ENCODE measurements around the gene DENND1A.

DENND1A gene

GRCh38 chr9:123975871-123976270 is 45.9 kb upstream of the DENND1A start:
- no peak overlapping the region for H3K4me2 ChIP-seq (ENCODE audit: low read length, poor library complexity, severe bottlenecking)
- no peak overlapping the region for H2AFZ ChIP-seq (ENCODE audit: low read depth, low read length)
- H3K79me1 ChIP-seq (replicated peaks; ENCODE audit: low read length, poor library complexity, severe bottlenecking), result no peaks in the 10 kb centered on the region
- no peak overlapping the region for H2BK12ac ChIP-seq (ENCODE audit: low read length in 2 of 2)
- H3K27me3 ChIP-seq (ENCODE audit: control insufficient read depth in 1 of 2, insufficient read depth in 1 of 2, low read length in 2 of 2), result peaks cover 31 to 39% of the 10 kb centered on the region in 2 experiments
- H2BK5ac ChIP-seq (ENCODE audit: low read depth, low read length, poor library complexity, severe bottlenecking), result no peak overlapping the region
- H3K27ac ChIP-seq (ENCODE audit: low read length, poor library complexity, severe bottlenecking), result no peak overlapping the region
- H3K9ac ChIP-seq (ENCODE audit: low read length), result no peak overlapping the region
- no peak overlapping the region for H3K14ac ChIP-seq (ENCODE audit: low read length in 2 of 2)
- H3K18ac ChIP-seq (ENCODE audit: low read depth in 1 of 2, low read length in 2 of 2), result no peak overlapping the region
- H2BK15ac ChIP-seq (ENCODE audit: low read depth, poor library complexity, severe bottlenecking), result no peak overlapping the region
- H4K91ac ChIP-seq (ENCODE audit: low read length), result no peak overlapping the region
- no peak for DNase-seq
- H2AK5ac ChIP-seq (ENCODE audit: low read length, severe bottlenecking), result no peak overlapping the region
- H3K23ac ChIP-seq (ENCODE audit: low read length in 2 of 2), result no peak overlapping the region
- no peaks in the 10 kb centered on the region for H3K36me3 ChIP-seq (ENCODE audit: control insufficient read depth in 1 of 2, insufficient read depth in 2 of 2, low read depth in 1 of 2, low read length in 2 of 2)
- no peak overlapping the region for H2BK120ac ChIP-seq (ENCODE audit: low read depth, low read length)
- no peak overlapping the region for H4K8ac ChIP-seq (ENCODE audit: low read length)
- WGBS, result 89% methylated on average over 3 of the region's 3 CpGs
- H3K4me3 ChIP-seq (ENCODE audit: insufficient read depth in 1 of 2, low read depth in 1 of 2, low read length in 2 of 2), result no peak overlapping the region
- H3K4ac ChIP-seq (ENCODE audit: low read depth in 1 of 2, low read length in 2 of 2), result no peak overlapping the region
- no peaks in the 10 kb centered on the region for H3K9me3 ChIP-seq (ENCODE audit: control insufficient read depth, low read length)
- H3K4me1 ChIP-seq (ENCODE audit: control insufficient read depth, insufficient read depth, low read depth, low read length), result no peaks in the 10 kb centered on the region

GRCh38 chr9:123974471-123974870 is 44.5 kb upstream of the DENND1A start:
- Histone ChIP-seq H3K18ac (ENCODE audit: low read depth in 1 of 2, low read length in 2 of 2) (no peak overlapping the region), H2BK12ac (ENCODE audit: low read length in 2 of 2) (no peak overlapping the region), H3K9ac (ENCODE audit: low read length) (no peak overlapping the region), H3K4me2 (ENCODE audit: low read length, poor library complexity, severe bottlenecking) (no peak overlapping the region), H4K91ac (ENCODE audit: low read length) (no peak overlapping the region), H3K14ac (ENCODE audit: low read length in 2 of 2) (no peak overlapping the region), H2AFZ (ENCODE audit: low read depth, low read length) (no peak overlapping the region), H2BK5ac (ENCODE audit: low read depth, low read length, poor library complexity, severe bottlenecking) (no peak overlapping the region), H3K9me3 (ENCODE audit: control insufficient read depth, low read length) (no peaks in the 10 kb centered on the region), H4K8ac (ENCODE audit: low read length) (no peak overlapping the region), H2BK120ac (ENCODE audit: low read depth, low read length) (no peak overlapping the region), H2BK15ac (ENCODE audit: low read depth, poor library complexity, severe bottlenecking) (no peak overlapping the region), H3K23ac (ENCODE audit: low read length in 2 of 2) (no peak overlapping the region), H3K4ac (ENCODE audit: low read depth in 1 of 2, low read length in 2 of 2) (no peak overlapping the region), H3K27ac (ENCODE audit: low read length, poor library complexity, severe bottlenecking) (no peak overlapping the region), H3K4me1 (ENCODE audit: control insufficient read depth, insufficient read depth, low read depth, low read length) (no peaks in the 10 kb centered on the region), H3K27me3 (ENCODE audit: control insufficient read depth in 1 of 2, insufficient read depth in 1 of 2, low read length in 2 of 2) (peaks cover 26 to 38% of the 10 kb centered on the region in 2 experiments), H3K36me3 (ENCODE audit: control insufficient read depth in 1 of 2, insufficient read depth in 2 of 2, low read depth in 1 of 2, low read length in 2 of 2) (no peaks in the 10 kb centered on the region), H3K4me3 (ENCODE audit: insufficient read depth in 1 of 2, low read depth in 1 of 2, low read length in 2 of 2) (no peak overlapping the region), H2AK5ac (ENCODE audit: low read length, severe bottlenecking) (no peak overlapping the region), H3K79me1 (replicated peaks; ENCODE audit: low read length, poor library complexity, severe bottlenecking) (no peaks in the 10 kb centered on the region)
- no peak for DNase-seq
- 73% methylated on average over 12 of the region's 12 CpGs for WGBS

GRCh38 chr9:123973590-123974223 is 43.8 kb upstream of the DENND1A start:
- H3K4me2 ChIP-seq (ENCODE audit: low read length, poor library complexity, severe bottlenecking), result no peak overlapping the region
- H3K4me3 ChIP-seq (ENCODE audit: insufficient read depth in 1 of 2, low read depth in 1 of 2, low read length in 2 of 2), result no peak overlapping the region
- no peaks in the 10 kb centered on the region for H3K9me3 ChIP-seq (ENCODE audit: control insufficient read depth, low read length)
- no peak overlapping the region for H3K4ac ChIP-seq (ENCODE audit: low read depth in 1 of 2, low read length in 2 of 2)
- no peak overlapping the region for H2AFZ ChIP-seq (ENCODE audit: low read depth, low read length)
- no peak overlapping the region for H3K18ac ChIP-seq (ENCODE audit: low read depth in 1 of 2, low read length in 2 of 2)
- no peak overlapping the region for H3K23ac ChIP-seq (ENCODE audit: low read length in 2 of 2)
- H2BK5ac ChIP-seq (ENCODE audit: low read depth, low read length, poor library complexity, severe bottlenecking), result no peak overlapping the region
- no peak overlapping the region for H3K14ac ChIP-seq (ENCODE audit: low read length in 2 of 2)
- no peak overlapping the region for H3K9ac ChIP-seq (ENCODE audit: low read length)
- H3K79me1 ChIP-seq (replicated peaks; ENCODE audit: low read length, poor library complexity, severe bottlenecking), result no peaks in the 10 kb centered on the region
- no peak overlapping the region for H4K8ac ChIP-seq (ENCODE audit: low read length)
- H2BK15ac ChIP-seq (ENCODE audit: low read depth, poor library complexity, severe bottlenecking), result no peak overlapping the region
- 84% methylated on average over 9 of the region's 9 CpGs for WGBS
- no peak overlapping the region for H3K27ac ChIP-seq (ENCODE audit: low read length, poor library complexity, severe bottlenecking)
- H4K91ac ChIP-seq (ENCODE audit: low read length), result no peak overlapping the region
- H2AK5ac ChIP-seq (ENCODE audit: low read length, severe bottlenecking), result no peak overlapping the region
- peaks cover 20 to 35% of the 10 kb centered on the region in 2 experiments for H3K27me3 ChIP-seq (ENCODE audit: control insufficient read depth in 1 of 2, insufficient read depth in 1 of 2, low read length in 2 of 2)
- no peak for DNase-seq
- H2BK12ac ChIP-seq (ENCODE audit: low read length in 2 of 2), result no peak overlapping the region
- H2BK120ac ChIP-seq (ENCODE audit: low read depth, low read length), result no peak overlapping the region
- H3K36me3 ChIP-seq (ENCODE audit: control insufficient read depth in 1 of 2, insufficient read depth in 2 of 2, low read depth in 1 of 2, low read length in 2 of 2), result no peaks in the 10 kb centered on the region
- H3K4me1 ChIP-seq (ENCODE audit: control insufficient read depth, insufficient read depth, low read depth, low read length), result no peaks in the 10 kb centered on the region

GRCh38 chr9:123972618-123973017 is 42.7 kb upstream of the DENND1A start:
- H4K8ac ChIP-seq (ENCODE audit: low read length), result no peak overlapping the region
- 95% methylated on average over 8 of the region's 8 CpGs for WGBS

More at GRCh38 chr9:123972618-123973017, 42.7 kb upstream of the DENND1A start:
- Histone ChIP-seq H3K79me1 (replicated peaks; ENCODE audit: low read length, poor library complexity, severe bottlenecking) (no peaks in the 10 kb centered on the region), H3K4me1 (ENCODE audit: control insufficient read depth, insufficient read depth, low read depth, low read length) (no peaks in the 10 kb centered on the region), H3K27ac (ENCODE audit: low read length, poor library complexity, severe bottlenecking) (no peak overlapping the region), H2AK5ac (ENCODE audit: low read length, severe bottlenecking) (no peak overlapping the region), H2BK120ac (ENCODE audit: low read depth, low read length) (no peak overlapping the region), H4K91ac (ENCODE audit: low read length) (no peak overlapping the region), H3K36me3 (ENCODE audit: control insufficient read depth in 1 of 2, insufficient read depth in 2 of 2, low read depth in 1 of 2, low read length in 2 of 2) (no peaks in the 10 kb centered on the region), H3K4me3 (ENCODE audit: insufficient read depth in 1 of 2, low read depth in 1 of 2, low read length in 2 of 2) (no peak overlapping the region), H2AFZ (ENCODE audit: low read depth, low read length) (no peak overlapping the region), H3K23ac (ENCODE audit: low read length in 2 of 2) (no peak overlapping the region), H3K9ac (ENCODE audit: low read length) (no peak overlapping the region), H3K18ac (ENCODE audit: low read depth in 1 of 2, low read length in 2 of 2) (no peak overlapping the region), H3K9me3 (ENCODE audit: control insufficient read depth, low read length) (no peaks in the 10 kb centered on the region), H3K4me2 (ENCODE audit: low read length, poor library complexity, severe bottlenecking) (no peak overlapping the region), H3K27me3 (ENCODE audit: control insufficient read depth in 1 of 2, insufficient read depth in 1 of 2, low read length in 2 of 2) (peaks cover 20 to 44% of the 10 kb centered on the region in 2 experiments), H3K14ac (ENCODE audit: low read length in 2 of 2) (no peak overlapping the region), H3K4ac (ENCODE audit: low read depth in 1 of 2, low read length in 2 of 2) (no peak overlapping the region), H2BK12ac (ENCODE audit: low read length in 2 of 2) (no peak overlapping the region), H2BK5ac (ENCODE audit: low read depth, low read length, poor library complexity, severe bottlenecking) (no peak overlapping the region), H2BK15ac (ENCODE audit: low read depth, poor library complexity, severe bottlenecking) (no peak overlapping the region)
- DNase-seq, result no peak
